Body of pancreas (tissue), 4 donors: Measurements from ENCODE around the gene MRPL4.

Experiments used
- CTCF ChIP-seq, 7 experiments: fragments of 450-650 bp in 4 of 7; fragments of 200-600 bp in 3 of 7; sonication (generic) in 3 of 7; IDR thresholded peaks; one replicate each; pipeline ENCODE4 v1.5.1; 2016 to 2019; ENCODE audit warnings: antibody characterized with exemption in 7 of 7
- POLR2A ChIP-seq, 3 donors: fragments of 450-650 bp; IDR thresholded peaks; one replicate each; pipeline ENCODE4 v1.6.1; 2016; ENCODE audit warnings: antibody characterized with exemption in 3 of 3, mild to moderate bottlenecking in 2 of 3

- TF ChIP-seq POLR2A (IDR thresholded peaks at IDR 0.05) (no peak), CTCF (IDR thresholded peaks at IDR 0.05) (no peak)
These were observed 53.3 kb downstream of the MRPL4 start for GRCh38 chr19:10305139-10305806.
